Uterus (tissue), 4 donors: ENCODE measurements around the gene TTC39B. TPM values are rescaled to one million over a fixed set of nuclear protein-coding genes. Genes with fewer than 3 reads are reported as not detected.

Experiments used
- DNase-seq, 2 donors: peaks; one replicate each; pipeline ENCODE4 v3.0.0-alpha.2; 2019 to 2020
- H3K27ac ChIP-seq, 2 donors: fragments of 200-600 bp; sonication (generic); 1 replicate in 1 of 2; 2 replicates in 1 of 2; pipeline ENCODE4 v1.5.1; 2016 to 2018
- H3K27me3 ChIP-seq, 2 donors: fragments of 200-600 bp; sonication (generic); one replicate each; pipeline ENCODE4 v1.5.1; 2018 to 2019; ENCODE audit warnings: control low read depth in 1 of 2
- H3K36me3 ChIP-seq, 2 donors: fragments of 200-600 bp; sonication (generic); one replicate each; pipeline ENCODE4 v1.5.1; 2019; ENCODE audit warnings: control low read depth in 1 of 2
- H3K4me1 ChIP-seq, 2 donors: fragments of 200-600 bp; sonication (generic); one replicate each; pipeline ENCODE4 v1.5.1; 2018 to 2019; ENCODE audit warnings: control low read depth in 1 of 2
- H3K4me3 ChIP-seq, 2 donors: fragments of 200-600 bp; sonication (generic); 1 replicate in 1 of 2; 2 replicates in 1 of 2; pipeline ENCODE4 v1.5.1; 2018 to 2019; ENCODE audit warnings: mild to moderate bottlenecking in 1 of 2
- H3K9me3 ChIP-seq, 2 donors: fragments of 200-600 bp; sonication (generic); one replicate each; pipeline ENCODE4 v1.5.1; 2019; ENCODE audit warnings: control low read depth in 1 of 2
- CTCF ChIP-seq, 4 experiments: fragments of 200-600 bp in 2 of 4; fragments of 450-650 bp in 2 of 4; sonication (generic) in 2 of 4; IDR thresholded peaks; one replicate each; pipeline ENCODE4 v1.5.1; 2016 to 2019; ENCODE audit warnings: antibody characterized with exemption in 4 of 4, mild to moderate bottlenecking in 2 of 4, moderate library complexity in 1 of 4
- POLR2A ChIP-seq, 2 donors: fragments of 450-650 bp; IDR thresholded peaks; one replicate each; pipeline ENCODE4 v1.6.1; 2016; ENCODE audit warnings: antibody characterized with exemption in 2 of 2, mild to moderate bottlenecking in 1 of 2, moderate library complexity in 1 of 2
- intact Hi-C: fragments of 100-400 bp; cut with DNase I; formaldehyde crosslinking; loops from one replicate; pipeline ENCODE4 v1.15.1; 2023; ENCODE audit warnings: low total_unique reads
- total RNA-seq, 4 donors: library from RNA; depleted of rRNA in 3 of 4; stranded (reverse); fragments of >200 nt in 3 of 4; gene quantifications; one replicate each; pipeline versions ENCODE4 v1.1.0 to v1.2.4, GENCODE V29; 2014 to 2023
- donor health status: DM: yes; HTN: yes; CAD: no.

TTC39B gene
- total RNA-seq, 4 donors from 2014 or later, result 14.1 to 21.9 (median 19.6) TPM

GRCh38 chr9:15268782-15269181 lies 38.2 kb downstream of the TTC39B start:
- H3K27ac ChIP-seq, result no peak overlapping the region
- no peak overlapping the region for H3K4me3 ChIP-seq
- H3K36me3 ChIP-seq, result no peaks in the 10 kb centered on the region
- no peaks in the 10 kb centered on the region for H3K27me3 ChIP-seq
- TF ChIP-seq POLR2A (IDR thresholded peaks at IDR 0.05) (no peak), CTCF (IDR thresholded peaks at IDR 0.05) (no peak)
- no peak for DNase-seq
- no peaks in the 10 kb centered on the region for H3K4me1 ChIP-seq
- intact Hi-C loops, result no loop called here
- H3K9me3 ChIP-seq, result no peaks in the 10 kb centered on the region

GRCh38 chr9:15268317-15268716 lies 38.7 kb downstream of the TTC39B start:
- H3K4me3 ChIP-seq, result no peak overlapping the region
- no peak for DNase-seq
- H3K27ac ChIP-seq, result no peak overlapping the region
- no peak for TF ChIP-seq CTCF (IDR thresholded peaks at IDR 0.05)
- no peak for TF ChIP-seq POLR2A (IDR thresholded peaks at IDR 0.05)
- H3K9me3 ChIP-seq, result no peaks in the 10 kb centered on the region
- no peaks in the 10 kb centered on the region for H3K27me3 ChIP-seq
- H3K4me1 ChIP-seq, result no peaks in the 10 kb centered on the region
- intact Hi-C loops, result no loop called here
- no peaks in the 10 kb centered on the region for H3K36me3 ChIP-seq

GRCh38 chr9:15264918-15265317 lies 42.1 kb downstream of the TTC39B start:
- DNase-seq, result no peak
- TF ChIP-seq POLR2A (IDR thresholded peaks at IDR 0.05) (no peak), CTCF (IDR thresholded peaks at IDR 0.05) (no peak)
- intact Hi-C loops, result no loop called here
- no peaks in the 10 kb centered on the region for H3K36me3 ChIP-seq
- H3K27ac ChIP-seq, result no peak overlapping the region
- no peaks in the 10 kb centered on the region for H3K9me3 ChIP-seq
- no peaks in the 10 kb centered on the region for H3K27me3 ChIP-seq
- H3K4me3 ChIP-seq, result no peak overlapping the region
- H3K4me1 ChIP-seq, result no peaks in the 10 kb centered on the region

- intact Hi-C loops, result no loop called here
- H3K4me1 ChIP-seq, result no peaks in the 10 kb centered on the region
- DNase-seq, result no peak
- H3K27me3 ChIP-seq, result no peaks in the 10 kb centered on the region
- H3K9me3 ChIP-seq, result no peaks in the 10 kb centered on the region
- H3K4me3 ChIP-seq, result no peak overlapping the region
- H3K27ac ChIP-seq, result no peak overlapping the region
- no peaks in the 10 kb centered on the region for H3K36me3 ChIP-seq
- TF ChIP-seq POLR2A (IDR thresholded peaks at IDR 0.05) (no peak), CTCF (IDR thresholded peaks at IDR 0.05) (no peak)
Measured at GRCh38 chr9:15262581-15262980, 44.4 kb downstream of the TTC39B start.

- H3K4me3 ChIP-seq, result no peak overlapping the region
- H3K27ac ChIP-seq, result no peak overlapping the region
- H3K4me1 ChIP-seq, result no peaks in the 10 kb centered on the region
- TF ChIP-seq CTCF (IDR thresholded peaks at IDR 0.05) (no peak), POLR2A (IDR thresholded peaks at IDR 0.05) (no peak)
- intact Hi-C loops, result no loop called here
- no peaks in the 10 kb centered on the region for H3K36me3 ChIP-seq
- no peaks in the 10 kb centered on the region for H3K9me3 ChIP-seq
- no peaks in the 10 kb centered on the region for H3K27me3 ChIP-seq
- no peak for DNase-seq
Measured at GRCh38 chr9:15256426-15256825, 50.6 kb downstream of the TTC39B start.
